Uterus (tissue), 4 donors: ENCODE measurements around the gene BRMS1. TPM values are rescaled to one million over a fixed set of nuclear protein-coding genes. Genes with fewer than 3 reads are reported as not detected.
A peak's percentile ranks its signal among the peaks of the same experiment; 100 is the strongest.
"Not testable (repeated sequence)": the region's sequence is repeated elsewhere in the genome, so short reads cannot be mapped to it uniquely, and the experiment has no call there.

Experiments
- DNase-seq, 2 donors: peaks; one replicate each; pipeline ENCODE4 v3.0.0-alpha.2; 2019 to 2020
- H3K27ac ChIP-seq, 2 donors: fragments of 200-600 bp; sonication (generic); 1 replicate in 1 of 2; 2 replicates in 1 of 2; pipeline ENCODE4 v1.5.1; 2016 to 2018
- H3K27me3 ChIP-seq, 2 donors: fragments of 200-600 bp; sonication (generic); one replicate each; pipeline ENCODE4 v1.5.1; 2018 to 2019; ENCODE audit warnings: control low read depth in 1 of 2
- H3K36me3 ChIP-seq, 2 donors: fragments of 200-600 bp; sonication (generic); one replicate each; pipeline ENCODE4 v1.5.1; 2019; ENCODE audit warnings: control low read depth in 1 of 2
- H3K4me1 ChIP-seq, 2 donors: fragments of 200-600 bp; sonication (generic); one replicate each; pipeline ENCODE4 v1.5.1; 2018 to 2019; ENCODE audit warnings: control low read depth in 1 of 2
- H3K4me3 ChIP-seq, 2 donors: fragments of 200-600 bp; sonication (generic); 1 replicate in 1 of 2; 2 replicates in 1 of 2; pipeline ENCODE4 v1.5.1; 2018 to 2019; ENCODE audit warnings: mild to moderate bottlenecking in 1 of 2
- H3K9me3 ChIP-seq, 2 donors: fragments of 200-600 bp; sonication (generic); one replicate each; pipeline ENCODE4 v1.5.1; 2019; ENCODE audit warnings: control low read depth in 1 of 2
- CTCF ChIP-seq, 4 experiments: fragments of 200-600 bp in 2 of 4; fragments of 450-650 bp in 2 of 4; sonication (generic) in 2 of 4; IDR thresholded peaks; one replicate each; pipeline ENCODE4 v1.5.1; 2016 to 2019; ENCODE audit warnings: antibody characterized with exemption in 4 of 4, mild to moderate bottlenecking in 2 of 4, moderate library complexity in 1 of 4
- POLR2A ChIP-seq, 2 donors: fragments of 450-650 bp; IDR thresholded peaks; one replicate each; pipeline ENCODE4 v1.6.1; 2016; ENCODE audit warnings: antibody characterized with exemption in 2 of 2, mild to moderate bottlenecking in 1 of 2, moderate library complexity in 1 of 2
- intact Hi-C: fragments of 100-400 bp; cut with DNase I; formaldehyde crosslinking; loops from one replicate; pipeline ENCODE4 v1.15.1; 2023; ENCODE audit warnings: low total_unique reads
- total RNA-seq, 4 donors: library from RNA; depleted of rRNA in 3 of 4; stranded (reverse); fragments of >200 nt in 3 of 4; gene quantifications; one replicate each; pipeline versions ENCODE4 v1.1.0 to v1.2.4, GENCODE V29; 2014 to 2023
- donor health status: DM: yes; HTN: yes; CAD: no.

The BRMS1 gene
- total RNA-seq, 4 donors from 2014 or later = 15.0 to 77.4 (median 21.9) TPM

DNA sequence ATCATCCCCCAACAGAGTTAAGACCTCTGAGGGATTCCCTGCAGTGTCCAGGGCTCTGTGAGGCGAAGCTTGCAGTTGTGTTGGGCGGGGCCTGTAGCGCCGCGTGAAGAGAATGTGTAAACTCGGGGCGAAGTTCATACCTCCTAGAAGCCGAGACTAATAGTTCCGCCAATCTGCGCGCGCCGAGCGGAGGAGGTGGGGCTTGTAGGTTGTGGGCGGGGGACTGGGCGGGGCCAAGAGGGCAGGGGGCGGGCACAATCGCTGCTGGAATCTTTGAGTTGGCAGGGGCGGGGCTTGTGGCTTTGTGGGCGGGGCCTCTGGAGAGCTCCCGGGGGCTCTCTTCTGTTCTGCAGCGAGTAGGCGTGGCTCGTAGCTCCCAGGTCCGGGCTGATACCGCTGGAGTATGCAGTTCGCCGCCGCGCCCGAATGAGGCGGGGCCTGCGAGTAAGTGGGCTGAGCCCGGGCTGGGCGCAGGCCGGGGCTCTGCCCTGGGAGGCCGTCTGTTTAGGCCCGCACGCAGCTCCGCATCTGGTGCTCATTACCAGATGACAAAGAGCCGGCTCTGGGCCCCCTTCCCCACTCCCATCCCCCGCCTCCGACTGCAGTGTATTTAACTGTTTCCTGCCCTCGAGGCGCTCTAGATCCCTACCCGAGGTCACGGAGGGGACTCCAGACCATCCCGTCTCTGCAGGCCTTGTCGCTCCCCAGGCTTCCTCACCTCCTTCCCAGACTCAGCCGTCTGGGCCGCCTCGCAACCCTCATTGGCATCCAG lies 32.2 kb downstream of the BRMS1 start:
- Histone ChIP-seq H3K27ac (peak overlapping the region; percentile 86 to 93), H3K27me3 (no peaks in the 10 kb centered on the region), H3K4me3 (peak overlapping the region; percentile 43 to 45), H3K4me1 (peaks cover 0 to 10% of the 10 kb centered on the region in 2 donors), H3K9me3 (no peaks in the 10 kb centered on the region), H3K36me3 (no peaks in the 10 kb centered on the region)
- intact Hi-C loops = no loop called here
- TF ChIP-seq POLR2A (IDR thresholded peaks at IDR 0.05) = peak; percentile 30 to 58
- TF ChIP-seq CTCF (IDR thresholded peaks at IDR 0.05) = no peak
- peak; percentile 99 for DNase-seq

DNA sequence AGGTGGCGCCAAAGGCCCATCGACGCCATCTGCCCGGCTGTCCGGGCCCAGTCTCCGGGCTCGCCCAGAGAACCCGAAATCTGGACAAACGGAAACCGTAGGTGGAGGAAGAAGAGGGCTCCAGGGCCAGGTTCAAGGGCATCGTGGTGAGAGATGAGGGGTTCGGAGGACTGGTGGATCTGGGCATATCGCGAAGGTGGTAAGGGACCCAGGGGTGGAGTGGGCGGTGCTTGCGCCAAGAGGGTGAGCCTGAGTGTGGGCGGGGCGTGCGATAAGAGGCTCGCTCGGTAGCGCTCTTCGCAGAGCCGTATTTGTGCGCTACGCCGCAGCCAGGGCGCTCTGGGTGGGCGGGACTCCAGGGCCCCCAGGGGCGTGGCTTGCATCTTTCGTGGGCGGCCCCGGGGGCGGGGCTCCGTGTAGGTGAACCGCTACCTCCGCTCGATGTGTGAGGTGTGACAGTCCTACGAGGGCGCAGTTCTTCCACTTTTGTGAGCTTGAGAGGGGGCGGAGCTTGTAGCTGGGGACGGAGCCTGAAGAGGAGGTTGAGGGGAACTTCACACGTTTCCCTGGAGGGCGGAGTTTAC lies 32.8 kb downstream of the BRMS1 start:
- peak overlapping the region; percentile 86 to 93 for H3K27ac ChIP-seq
- H3K27me3 ChIP-seq = no peaks in the 10 kb centered on the region
- no peaks in the 10 kb centered on the region for H3K9me3 ChIP-seq
- H3K36me3 ChIP-seq = no peaks in the 10 kb centered on the region
- intact Hi-C loops = no loop called here
- TF ChIP-seq POLR2A (IDR thresholded peaks at IDR 0.05) (peak; percentile 53 to 69), CTCF (IDR thresholded peaks at IDR 0.05) (peak; percentile 20 to 98 (median 96))
- H3K4me3 ChIP-seq = peak overlapping the region; percentile 43 to 45
- DNase-seq = peak; percentile 92 to 94
- peaks cover 0 to 8% of the 10 kb centered on the region in 2 donors for H3K4me1 ChIP-seq

GRCh38 chr11:66311470-66311964 lies 33.4 kb downstream of the BRMS1 start:
- peak overlapping the region; percentile 86 to 93 for H3K27ac ChIP-seq
- peaks cover 0 to 8% of the 10 kb centered on the region in 2 donors for H3K4me1 ChIP-seq
- no peaks in the 10 kb centered on the region for H3K36me3 ChIP-seq
- peak overlapping the region; percentile 43 to 45 for H3K4me3 ChIP-seq
- H3K9me3 ChIP-seq = no peaks in the 10 kb centered on the region
- intact Hi-C loops = no loop called here
- H3K27me3 ChIP-seq = no peaks in the 10 kb centered on the region
- no peak for DNase-seq
- no peak for TF ChIP-seq POLR2A (IDR thresholded peaks at IDR 0.05)
- peak in 1 of 4 experiments; percentile 93 for TF ChIP-seq CTCF (IDR thresholded peaks at IDR 0.05)

GRCh38 chr11:66310803-66311440 lies 34.0 kb downstream of the BRMS1 start:
- H3K27ac ChIP-seq = peak overlapping the region in 1 of 2 donors; percentile 93
- H3K9me3 ChIP-seq, H3K36me3 ChIP-seq, H3K27me3 ChIP-seq, intact Hi-C loops, DNase-seq, H3K4me1 ChIP-seq, H3K4me3 ChIP-seq: not testable (repeated sequence)

DNA sequence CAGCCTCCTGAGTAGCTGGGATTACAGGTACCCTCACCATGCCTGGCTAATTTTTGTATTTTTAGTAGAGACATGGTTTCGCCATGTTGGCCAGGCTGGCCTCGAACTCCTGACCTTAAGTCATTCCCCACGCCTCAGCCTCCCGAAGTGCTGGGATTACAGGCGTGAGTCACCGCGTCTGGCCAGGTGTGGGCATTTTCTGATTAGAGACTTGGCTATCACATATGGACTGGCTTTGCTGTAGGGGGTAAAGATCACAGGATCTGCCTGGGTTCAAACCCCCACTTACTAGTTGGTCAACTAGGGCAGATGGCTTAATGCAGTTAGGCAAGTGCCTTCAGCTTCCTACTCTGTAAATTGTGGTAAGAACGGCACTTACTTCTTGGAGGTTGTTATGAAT lies 34.6 kb downstream of the BRMS1 start:
- Histone ChIP-seq H3K9me3 (no peaks in the 10 kb centered on the region), H3K4me1 (peaks cover 0 to 8% of the 10 kb centered on the region in 2 donors), H3K36me3 (no peaks in the 10 kb centered on the region), H3K4me3 (no peak overlapping the region), H3K27ac (no peak overlapping the region), H3K27me3 (no peaks in the 10 kb centered on the region)
- intact Hi-C loops = no loop called here
- TF ChIP-seq CTCF (IDR thresholded peaks at IDR 0.05) (no peak), POLR2A (IDR thresholded peaks at IDR 0.05) (no peak)
- no peak for DNase-seq
